HepG2 (cell line): ENCODE measurements around the gene CHAF1A. TPM values are rescaled to one million over a fixed set of nuclear protein-coding genes. Genes with fewer than 3 reads are reported as not detected.
A peak's percentile ranks its signal among the peaks of the same experiment; 100 is the strongest.

Source experiments
- ATF7 ChIP-seq, 2 experiments: fragments of 450-650 bp in 1 of 2; sonication (generic) in 1 of 2; formaldehyde crosslinking in 1 of 2; IDR thresholded peaks; 2 replicates each; pipeline versions ENCODE4 v1.4.0 to v1.6.1; 2016 to 2020; ENCODE audit warnings: antibody characterized with exemption in 1 of 2, mild to moderate bottlenecking in 1 of 2, missing genetic modification reagents in 1 of 2
- FIP1L1 ChIP-seq: fragments of 200-400 bp; formaldehyde crosslinking; IDR thresholded peaks from 2 replicates; pipeline ENCODE4 v1.6.1; 2018; ENCODE audit warnings: low read depth, mild to moderate bottlenecking, low read length, moderate library complexity, borderline replicate concordance; ENCODE audit not compliant: insufficient read depth
- FOSL2 ChIP-seq: sonication (generic); formaldehyde crosslinking; IDR thresholded peaks from 2 replicates; pipeline ENCODE4 v1.4.0; 2020; ENCODE audit warnings: missing genetic modification reagents
- MAFK ChIP-seq, 2 experiments: IDR thresholded peaks in 1 of 2; conservative IDR thresholded peaks in 1 of 2; 2 replicates each; pipeline ENCODE4 v1.6.1; 2011; ENCODE audit warnings: improper control_type of control experiment in 2 of 2, low read length in 2 of 2
- MEIS2 ChIP-seq: sonication (generic); formaldehyde crosslinking; IDR thresholded peaks from 2 replicates; pipeline ENCODE4 v1.9.0; 2021; ENCODE audit warnings: mild to moderate bottlenecking, missing genetic modification reagents
- NFRKB ChIP-seq: fragments of 450-650 bp; IDR thresholded peaks from 2 replicates; pipeline ENCODE4 v1.6.1; 2017
- PITX1 ChIP-seq: sonication (generic); formaldehyde crosslinking; IDR thresholded peaks from 2 replicates; pipeline ENCODE4 v1.5.1; 2020; ENCODE audit warnings: mild to moderate bottlenecking, missing genetic modification reagents
- SKI ChIP-seq: fragments of 450-650 bp; IDR thresholded peaks from one replicate; pipeline ENCODE4 v1.6.1; 2018; ENCODE audit warnings: mild to moderate bottlenecking; ENCODE audit not compliant: partially characterized antibody
- SMYD3 ChIP-seq: sonication (generic); formaldehyde crosslinking; IDR thresholded peaks from 2 replicates; pipeline ENCODE4 v1.8.1; 2023; ENCODE audit warnings: mild to moderate bottlenecking, missing genetic modification reagents
- THYN1 ChIP-seq: sonication (generic); formaldehyde crosslinking; IDR thresholded peaks from 2 replicates; pipeline ENCODE4 v1.8.1; 2023; ENCODE audit warnings: low read depth, mild to moderate bottlenecking, moderate library complexity, missing genetic modification reagents, borderline replicate concordance
- ZMAT3 ChIP-seq: sonication (generic); formaldehyde crosslinking; conservative IDR thresholded peaks from 2 replicates; pipeline ENCODE4 v1.7.0; 2021; ENCODE audit warnings: missing genetic modification reagents
- ZNF33A ChIP-seq: sonication (generic); formaldehyde crosslinking; IDR thresholded peaks from 2 replicates; pipeline ENCODE4 v1.5.1; 2020; ENCODE audit warnings: missing genetic modification reagents, mild to moderate bottlenecking, moderate library complexity, borderline replicate concordance
- ZNF607 ChIP-seq: sonication (generic); formaldehyde crosslinking; IDR thresholded peaks from 2 replicates; pipeline ENCODE4 v1.5.1; 2020; ENCODE audit warnings: missing genetic modification reagents, mild to moderate bottlenecking, borderline replicate concordance
- ZNF629 ChIP-seq: sonication (generic); formaldehyde crosslinking; conservative IDR thresholded peaks from 2 replicates; pipeline ENCODE4 v1.5.0; 2020; ENCODE audit warnings: missing genetic modification reagents
- ZNF644 ChIP-seq: IDR thresholded peaks from 2 replicates; pipeline ENCODE4 v1.6.1; 2016; ENCODE audit warnings: low read depth
- ZNF709 ChIP-seq: sonication (generic); formaldehyde crosslinking; IDR thresholded peaks from 2 replicates; pipeline ENCODE4 v1.5.0; 2020; ENCODE audit warnings: mild to moderate bottlenecking, missing genetic modification reagents
- polyA plus RNA-seq, 8 experiments: library from polyadenylated mRNA; depleted of rRNA in 3 of 8; stranded (reverse) in 7 of 8; unstranded in 1 of 8; fragments of >200 nt; fragmentation: Illumina TruSeq in 4 of 8; extraction: Trizol in 4 of 8; gene quantifications; 2 replicates each; pipeline versions ENCODE4 v1.2.1 to v1.2.3, GENCODE V29; 2011 to 2016; ENCODE audit warnings: low read depth in 4 of 8, missing spikeins in 1 of 8, mixed read lengths in 1 of 8; ENCODE audit not compliant: insufficient read depth in 1 of 8
- total RNA-seq, 5 experiments: library from RNA; depleted of rRNA; stranded (reverse); fragments of >200 nt; fragmentation: Illumina TruSeq; extraction: Trizol; gene quantifications; 2 replicates each; pipeline ENCODE4 v1.2.3, GENCODE V29; 2016; ENCODE audit warnings: low read depth in 1 of 5
- TF ChIP-seq, protein P1 (sequence below): sonication (generic); formaldehyde crosslinking; IDR thresholded peaks from 2 replicates; pipeline ENCODE4 v1.5.0; 2020; ENCODE audit warnings: mild to moderate bottlenecking, low read depth, missing genetic modification reagents, borderline replicate concordance
- TF ChIP-seq, protein P2 (sequence below): fragments of 450-650 bp; IDR thresholded peaks from 2 replicates; pipeline ENCODE4 v1.6.1; 2016
- TF ChIP-seq, protein P3 (sequence below): sonication (generic); formaldehyde crosslinking; conservative IDR thresholded peaks from 2 replicates; pipeline ENCODE4 v1.8.0; 2022; ENCODE audit warnings: low read depth, missing genetic modification reagents

CHAF1A gene
- total and polyA plus RNA-seq, 2 of the 13 experiments (the other 11 are each of a cell fraction or from before 2014, with no cell fraction given), result 11.0 to 34.8 TPM

DNA sequence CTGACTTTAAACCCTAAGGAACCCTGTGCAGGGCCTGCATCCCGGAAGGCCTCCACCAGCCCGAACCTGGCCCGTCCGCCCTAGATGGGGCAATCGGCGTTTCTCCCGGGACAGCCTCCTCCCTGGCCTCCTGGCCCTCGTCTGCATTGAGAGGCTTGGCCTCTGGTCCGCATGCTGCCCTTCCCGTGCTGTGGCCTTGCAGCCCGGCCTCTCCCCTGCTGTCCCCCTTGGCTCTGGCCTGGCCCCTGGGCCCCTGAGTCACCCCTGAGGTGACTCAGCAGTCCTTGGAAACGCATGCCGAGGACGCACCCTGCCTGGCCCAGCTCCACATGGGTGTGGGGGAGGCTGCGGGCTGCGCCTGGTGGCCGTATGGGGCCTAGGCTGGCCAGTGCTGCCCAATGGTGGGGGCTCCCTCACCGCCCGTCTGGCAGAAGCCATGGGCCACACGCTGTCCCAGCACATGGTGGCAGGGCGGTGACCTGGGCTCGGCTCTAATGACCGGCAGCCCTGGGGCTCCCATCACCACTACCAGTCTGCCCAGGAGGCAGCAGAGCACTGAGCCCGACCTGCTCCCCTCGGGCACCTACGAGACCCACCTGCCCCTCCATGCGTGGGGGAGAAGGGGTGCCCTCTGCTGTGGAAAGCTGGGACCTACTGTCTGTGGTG lies 27.8 kb upstream of the CHAF1A start (continued):
- TF ChIP-seq PITX1 (0 out of 2 replicates have a peak, but pooled peaks have one; percentile 11), ZNF709 (CRISPR knock-in tag) (peak; percentile 42; the same call in 1 of the 2 replicates), ZNF607 (CRISPR knock-in tag) (peak; percentile 89), ZNF644 (CRISPR knock-in tag) (peak; percentile 44; the same call in 1 of the 2 replicates), ZNF33A (0 out of 2 replicates have a peak, but pooled peaks have one; percentile 69), THYN1 (CRISPR knock-in tag) (0 out of 2 replicates have a peak, but pooled peaks have one; percentile 43), NFRKB (no peak), MEIS2 (peak; percentile 24; the same call in 1 of the 2 replicates), FOSL2 (peak; percentile 99), MAFK (conservative IDR thresholded peaks at IDR 0.05 in 1 of 2, IDR thresholded peaks at IDR 0.05 in 1 of 2; ENCODE audit: low read length in 2 of 2) (peak; percentile 89 to 99), ZMAT3 (peak; percentile 75; the same call in 1 of the 2 replicates), ZNF629 (peak; percentile 35; the same call in 1 of the 2 replicates), SMYD3 (CRISPR knock-in tag) (0 out of 2 replicates have a peak, but pooled peaks have one; percentile 2), SKI (peak; percentile 65), ATF7 (IDR thresholded peaks at IDR 0.05) (no peak), ATF7 (CRISPR knock-in tag; IDR thresholded peaks at IDR 0.05) (no peak), FIP1L1 (no peak)
- TF ChIP-seq, protein P1, sequence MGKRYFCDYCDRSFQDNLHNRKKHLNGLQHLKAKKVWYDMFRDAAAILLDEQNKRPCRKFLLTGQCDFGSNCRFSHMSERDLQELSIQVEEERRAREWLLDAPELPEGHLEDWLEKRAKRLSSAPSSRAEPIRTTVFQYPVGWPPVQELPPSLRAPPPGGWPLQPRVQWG (CRISPR knock-in tag), result 0 out of 2 replicates have a peak, but pooled peaks have one; percentile 67
- TF ChIP-seq, protein P2, sequence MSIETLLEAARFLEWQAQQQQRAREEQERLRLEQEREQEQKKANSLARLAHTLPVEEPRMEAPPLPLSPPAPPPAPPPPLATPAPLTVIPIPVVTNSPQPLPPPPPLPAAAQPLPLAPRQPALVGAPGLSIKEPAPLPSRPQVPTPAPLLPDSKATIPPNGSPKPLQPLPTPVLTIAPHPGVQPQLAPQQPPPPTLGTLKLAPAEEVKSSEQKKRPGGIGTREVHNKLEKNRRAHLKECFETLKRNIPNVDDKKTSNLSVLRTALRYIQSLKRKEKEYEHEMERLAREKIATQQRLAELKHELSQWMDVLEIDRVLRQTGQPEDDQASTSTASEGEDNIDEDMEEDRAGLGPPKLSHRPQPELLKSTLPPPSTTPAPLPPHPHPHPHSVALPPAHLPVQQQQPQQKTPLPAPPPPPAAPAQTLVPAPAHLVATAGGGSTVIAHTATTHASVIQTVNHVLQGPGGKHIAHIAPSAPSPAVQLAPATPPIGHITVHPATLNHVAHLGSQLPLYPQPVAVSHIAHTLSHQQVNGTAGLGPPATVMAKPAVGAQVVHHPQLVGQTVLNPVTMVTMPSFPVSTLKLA, result peak; percentile 76; the same call in 1 of the 2 replicates
- TF ChIP-seq, protein P3, sequence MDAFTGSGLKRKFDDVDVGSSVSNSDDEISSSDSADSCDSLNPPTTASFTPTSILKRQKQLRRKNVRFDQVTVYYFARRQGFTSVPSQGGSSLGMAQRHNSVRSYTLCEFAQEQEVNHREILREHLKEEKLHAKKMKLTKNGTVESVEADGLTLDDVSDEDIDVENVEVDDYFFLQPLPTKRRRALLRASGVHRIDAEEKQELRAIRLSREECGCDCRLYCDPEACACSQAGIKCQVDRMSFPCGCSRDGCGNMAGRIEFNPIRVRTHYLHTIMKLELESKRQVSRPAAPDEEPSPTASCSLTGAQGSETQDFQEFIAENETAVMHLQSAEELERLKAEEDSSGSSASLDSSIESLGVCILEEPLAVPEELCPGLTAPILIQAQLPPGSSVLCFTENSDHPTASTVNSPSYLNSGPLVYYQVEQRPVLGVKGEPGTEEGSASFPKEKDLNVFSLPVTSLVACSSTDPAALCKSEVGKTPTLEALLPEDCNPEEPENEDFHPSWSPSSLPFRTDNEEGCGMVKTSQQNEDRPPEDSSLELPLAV (CRISPR knock-in tag), result no peak
